ENCODE data around the gene GPC3.

DNA sequence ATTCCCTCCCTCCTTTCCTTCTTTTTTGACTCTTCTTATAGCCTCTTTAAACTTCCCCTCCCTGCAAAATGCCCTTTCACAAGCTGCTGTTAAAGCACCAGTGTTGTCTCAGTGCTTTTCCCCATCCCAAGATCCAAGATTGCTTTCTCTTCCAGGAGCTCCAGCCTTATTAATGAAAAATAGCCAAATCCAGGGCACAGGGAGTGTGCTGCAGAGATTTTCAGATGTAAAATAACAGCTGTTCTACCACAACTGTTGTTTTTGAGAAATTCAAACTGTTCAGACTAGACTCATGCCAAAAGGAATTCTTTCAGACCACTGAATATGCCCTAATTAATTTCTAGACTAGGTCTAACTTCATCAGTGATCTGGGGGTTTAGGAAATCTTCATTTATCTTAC, 47.0 kb upstream of the GPC3 start:
- TF ChIP-seq, protein P1, sequence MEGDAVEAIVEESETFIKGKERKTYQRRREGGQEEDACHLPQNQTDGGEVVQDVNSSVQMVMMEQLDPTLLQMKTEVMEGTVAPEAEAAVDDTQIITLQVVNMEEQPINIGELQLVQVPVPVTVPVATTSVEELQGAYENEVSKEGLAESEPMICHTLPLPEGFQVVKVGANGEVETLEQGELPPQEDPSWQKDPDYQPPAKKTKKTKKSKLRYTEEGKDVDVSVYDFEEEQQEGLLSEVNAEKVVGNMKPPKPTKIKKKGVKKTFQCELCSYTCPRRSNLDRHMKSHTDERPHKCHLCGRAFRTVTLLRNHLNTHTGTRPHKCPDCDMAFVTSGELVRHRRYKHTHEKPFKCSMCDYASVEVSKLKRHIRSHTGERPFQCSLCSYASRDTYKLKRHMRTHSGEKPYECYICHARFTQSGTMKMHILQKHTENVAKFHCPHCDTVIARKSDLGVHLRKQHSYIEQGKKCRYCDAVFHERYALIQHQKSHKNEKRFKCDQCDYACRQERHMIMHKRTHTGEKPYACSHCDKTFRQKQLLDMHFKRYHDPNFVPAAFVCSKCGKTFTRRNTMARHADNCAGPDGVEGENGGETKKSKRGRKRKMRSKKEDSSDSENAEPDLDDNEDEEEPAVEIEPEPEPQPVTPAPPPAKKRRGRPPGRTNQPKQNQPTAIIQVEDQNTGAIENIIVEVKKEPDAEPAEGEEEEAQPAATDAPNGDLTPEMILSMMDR (IDR thresholded peaks at IDR 0.05): no peak
- no peak for TF ChIP-seq POLR2A (IDR thresholded peaks at IDR 0.05)
